ENCODE results near the gene CRMP1. TPM values are rescaled to one million over a fixed set of nuclear protein-coding genes. Genes with fewer than 3 reads are reported as not detected.

Gene CRMP1
- total RNA-seq: 1 to 10 TPM in 3 of 4 donors, not detected in 1; 2.1 to 5.0 (median 4.7) TPM

DNA sequence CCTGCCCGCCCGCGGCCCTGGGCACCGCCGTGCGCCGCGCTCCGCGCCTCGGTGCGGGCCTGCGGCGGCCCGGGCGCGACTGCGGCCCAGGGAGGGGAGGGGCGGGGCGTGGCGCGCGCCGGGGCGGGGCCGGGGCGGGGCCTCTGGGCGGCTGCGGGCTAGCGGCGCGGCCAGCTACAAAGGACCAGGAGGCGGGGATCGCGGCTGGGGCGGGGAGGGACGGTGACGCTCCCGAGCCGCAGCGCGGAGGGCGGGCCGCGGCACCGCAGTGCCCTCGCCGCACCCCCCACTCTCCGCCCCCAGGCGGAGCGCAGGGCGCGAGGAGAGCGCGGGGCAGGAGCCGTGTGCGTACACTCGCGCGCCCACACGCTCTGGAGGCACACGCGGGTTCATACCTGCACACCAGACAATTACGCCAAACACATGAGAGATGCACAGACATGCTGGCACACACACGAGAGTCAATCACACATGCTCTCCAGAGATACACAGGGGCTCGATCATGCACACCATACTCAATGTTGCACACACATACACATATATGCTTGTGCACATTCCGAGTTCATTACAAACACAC lies at the start of gene CRMP1:
Gene CRMP1 (minus strand): TSS at position 83 of the 577 bp plus-strand sequence. CDS start 117 bp downstream, outside the sequence.
- no peaks in the 10 kb centered on the region for H3K36me3 ChIP-seq
- intact Hi-C loops (cut with DNase I): no loop called here
- 6 to 8% methylated on average over 3 of the region's 67 CpGs for WGBS, 2 donors
- no peaks in the 10 kb centered on the region for H3K9me3 ChIP-seq
- no peak for DNase-seq
- peaks cover 15 to 100% (median 36%) of the 10 kb centered on the region in 4 donors for H3K27me3 ChIP-seq
- no peak within 1 kb of the TSS for H3K27ac ChIP-seq
- peak within 1 kb of the TSS in 2 of 4 donors; percentile 35 to 54 for H3K4me3 ChIP-seq
- TF ChIP-seq, protein P1, sequence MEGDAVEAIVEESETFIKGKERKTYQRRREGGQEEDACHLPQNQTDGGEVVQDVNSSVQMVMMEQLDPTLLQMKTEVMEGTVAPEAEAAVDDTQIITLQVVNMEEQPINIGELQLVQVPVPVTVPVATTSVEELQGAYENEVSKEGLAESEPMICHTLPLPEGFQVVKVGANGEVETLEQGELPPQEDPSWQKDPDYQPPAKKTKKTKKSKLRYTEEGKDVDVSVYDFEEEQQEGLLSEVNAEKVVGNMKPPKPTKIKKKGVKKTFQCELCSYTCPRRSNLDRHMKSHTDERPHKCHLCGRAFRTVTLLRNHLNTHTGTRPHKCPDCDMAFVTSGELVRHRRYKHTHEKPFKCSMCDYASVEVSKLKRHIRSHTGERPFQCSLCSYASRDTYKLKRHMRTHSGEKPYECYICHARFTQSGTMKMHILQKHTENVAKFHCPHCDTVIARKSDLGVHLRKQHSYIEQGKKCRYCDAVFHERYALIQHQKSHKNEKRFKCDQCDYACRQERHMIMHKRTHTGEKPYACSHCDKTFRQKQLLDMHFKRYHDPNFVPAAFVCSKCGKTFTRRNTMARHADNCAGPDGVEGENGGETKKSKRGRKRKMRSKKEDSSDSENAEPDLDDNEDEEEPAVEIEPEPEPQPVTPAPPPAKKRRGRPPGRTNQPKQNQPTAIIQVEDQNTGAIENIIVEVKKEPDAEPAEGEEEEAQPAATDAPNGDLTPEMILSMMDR (IDR thresholded peaks at IDR 0.05): no peak
- TF ChIP-seq POLR2A (IDR thresholded peaks at IDR 0.05): no peak
- peaks cover 3 to 45% (median 9%) of the 10 kb centered on the region in 3 donors for H3K4me1 ChIP-seq

- Histone ChIP-seq H3K27me3 (peaks cover 0 to 40% (median 0%) of the 10 kb centered on the region in 4 donors), H3K4me1 (no peaks in the 10 kb centered on the region), H3K4me3 (no peak overlapping the region), H3K27ac (no peak overlapping the region), H3K9me3 (peaks cover 0 to 8% (median 0%) of the 10 kb centered on the region in 3 donors), H3K36me3 (no peaks in the 10 kb centered on the region)
- intact Hi-C loops (cut with DNase I): no loop called here
- WGBS, 2 donors: 52 to 55% methylated on average over 6 of the region's 6 CpGs
- no peak for DNase-seq
- TF ChIP-seq, protein P1 (IDR thresholded peaks at IDR 0.05): no peak
- no peak for TF ChIP-seq POLR2A (IDR thresholded peaks at IDR 0.05)
Observed at GRCh38 chr4:5941601-5942000, 48.7 kb upstream of the CRMP1 start.

DNA sequence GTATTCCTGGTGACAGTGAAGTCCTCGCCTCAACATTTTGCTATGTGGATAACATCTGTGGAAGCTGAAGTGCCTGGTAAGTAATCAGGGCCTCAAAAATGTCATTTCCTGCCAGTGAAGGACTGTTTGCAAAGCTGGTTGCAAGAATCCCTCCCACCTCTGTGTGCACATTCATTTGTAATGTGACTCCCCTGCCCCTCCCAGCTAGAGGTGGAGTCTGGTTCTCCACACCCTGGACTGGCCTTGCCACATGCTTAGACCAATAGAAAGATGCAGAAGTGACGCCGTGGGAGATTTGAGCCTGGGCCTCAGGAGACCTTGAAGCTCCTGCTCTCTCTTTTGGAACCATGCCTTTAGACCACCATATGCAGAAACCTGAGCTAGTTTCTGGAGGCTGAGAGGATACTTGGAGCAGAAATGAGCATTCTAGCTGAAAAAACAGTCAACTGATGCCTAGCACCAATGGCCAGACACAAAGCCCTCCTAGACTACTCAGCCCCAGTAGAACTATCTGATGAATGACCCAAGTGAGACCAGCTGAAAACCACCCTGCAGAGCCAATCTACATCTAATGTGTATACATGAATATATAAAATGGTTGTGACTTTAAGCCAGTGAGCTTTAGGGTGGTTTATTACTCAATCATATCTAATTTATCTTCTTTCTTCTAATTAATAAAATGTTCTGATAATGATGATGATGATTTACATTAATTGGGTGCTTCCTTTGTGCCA lies 47.8 kb upstream of the CRMP1 start:
- Histone ChIP-seq H3K36me3 (no peaks in the 10 kb centered on the region), H3K4me3 (no peak overlapping the region), H3K4me1 (no peaks in the 10 kb centered on the region), H3K27me3 (peaks cover 0 to 32% (median 0%) of the 10 kb centered on the region in 4 donors), H3K9me3 (no peaks in the 10 kb centered on the region), H3K27ac (no peak overlapping the region)
- intact Hi-C loops (cut with DNase I): no loop called here
- DNase-seq: no peak
- 51 to 67% methylated on average over 2 to 3 of the region's 3 CpGs for WGBS, 2 donors
- TF ChIP-seq, protein P1 (IDR thresholded peaks at IDR 0.05): no peak
- TF ChIP-seq POLR2A (IDR thresholded peaks at IDR 0.05): no peak

DNA sequence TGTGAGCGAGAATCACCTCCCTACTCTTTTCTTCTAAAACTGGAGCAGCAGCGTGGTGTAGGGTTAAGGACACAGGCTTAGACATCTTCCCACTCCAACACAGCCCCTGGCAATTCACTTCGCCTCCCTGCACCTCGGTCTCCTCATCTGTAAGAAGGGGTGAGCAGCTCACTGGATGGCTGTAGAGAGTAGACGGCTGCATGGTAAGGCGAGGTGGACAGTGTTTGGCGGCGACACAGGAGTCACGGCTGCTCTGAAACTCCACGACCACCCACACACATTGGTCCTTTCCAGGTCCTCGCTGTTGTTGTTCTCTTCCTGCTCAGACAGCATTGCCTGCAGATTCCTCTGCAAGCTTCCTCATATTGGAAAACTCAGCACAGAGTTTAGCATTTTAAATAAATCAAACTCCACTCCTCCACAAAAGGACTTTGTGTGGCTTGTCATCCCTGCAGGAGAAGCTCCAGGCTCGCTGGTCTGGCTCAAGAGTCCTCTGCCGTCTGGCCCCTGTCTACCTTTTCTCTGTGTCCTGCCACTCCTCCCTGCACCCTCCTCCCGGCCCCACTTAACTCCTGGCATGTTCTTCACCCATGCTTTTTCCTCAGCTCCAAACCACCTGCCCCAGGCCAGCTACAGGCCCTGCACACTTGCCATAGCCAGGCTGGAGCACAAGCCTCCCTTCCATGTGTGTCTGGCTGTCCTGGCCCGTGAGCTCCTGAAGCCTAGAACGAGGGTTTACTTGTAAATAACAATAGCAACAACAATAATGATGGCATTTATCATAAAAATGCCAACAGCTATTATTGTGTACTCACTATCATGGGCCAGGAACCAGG lies 41.3 kb upstream of the CRMP1 start:
- DNase-seq: no peak
- H3K4me1 ChIP-seq: no peaks in the 10 kb centered on the region
- no peaks in the 10 kb centered on the region for H3K9me3 ChIP-seq
- no peaks in the 10 kb centered on the region for H3K36me3 ChIP-seq
- no peak overlapping the region for H3K4me3 ChIP-seq
- WGBS, 2 donors: 52 to 72% methylated on average over 16 of the region's 16 CpGs
- no peak for TF ChIP-seq POLR2A (IDR thresholded peaks at IDR 0.05)
- TF ChIP-seq, protein P1 (IDR thresholded peaks at IDR 0.05): no peak
- intact Hi-C loops (cut with DNase I): no loop called here
- no peak overlapping the region for H3K27ac ChIP-seq
- H3K27me3 ChIP-seq: peaks cover 0 to 62% (median 0%) of the 10 kb centered on the region in 4 donors
